ENCODE results near the gene CHRND.
"Not testable (repeated sequence)": the region's sequence is repeated elsewhere in the genome, so short reads cannot be mapped to it uniquely, and the experiment has no call there.

CHRND gene

DNA sequence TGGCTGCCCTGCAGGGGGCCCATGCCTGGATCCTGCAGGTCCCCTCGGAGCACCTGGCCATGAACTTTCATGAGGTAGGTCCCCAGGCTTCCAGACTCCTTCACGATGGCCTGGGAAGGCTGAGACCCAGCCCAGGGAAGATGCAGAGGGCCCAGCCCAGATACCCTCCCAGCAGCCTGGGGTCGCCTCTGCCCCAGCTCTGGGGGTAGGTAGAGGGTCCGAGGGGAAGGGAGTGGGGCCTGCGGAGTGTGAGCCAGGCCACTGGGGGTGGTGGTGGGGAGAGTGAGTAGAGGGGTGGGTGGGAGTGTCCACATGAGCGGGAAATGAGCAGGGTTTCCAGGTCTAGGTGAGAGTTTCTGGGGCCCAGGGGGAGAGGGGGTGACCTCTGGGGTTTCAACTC, 1.2 kb upstream of the CHRND start:
- no peak overlapping the region for H3K27ac ChIP-seq (ENCODE audit: low read length)
- H3K36me3 ChIP-seq (ENCODE audit: insufficient read depth, low read depth, low read length) = no peaks in the 10 kb centered on the region
- no peak overlapping the region for H3K4me3 ChIP-seq (ENCODE audit: low read length)
- H3K4me1 ChIP-seq (ENCODE audit: insufficient read depth, low read length) = no peaks in the 10 kb centered on the region
- H3K27me3 ChIP-seq (ENCODE audit: insufficient read depth, low read length) = peaks cover 69% of the 10 kb centered on the region
- no peak overlapping the region for H3K9ac ChIP-seq (ENCODE audit: low read depth, low read length)
- no peaks in the 10 kb centered on the region for H3K9me3 ChIP-seq (ENCODE audit: insufficient read depth, low read depth, low read length)

DNA sequence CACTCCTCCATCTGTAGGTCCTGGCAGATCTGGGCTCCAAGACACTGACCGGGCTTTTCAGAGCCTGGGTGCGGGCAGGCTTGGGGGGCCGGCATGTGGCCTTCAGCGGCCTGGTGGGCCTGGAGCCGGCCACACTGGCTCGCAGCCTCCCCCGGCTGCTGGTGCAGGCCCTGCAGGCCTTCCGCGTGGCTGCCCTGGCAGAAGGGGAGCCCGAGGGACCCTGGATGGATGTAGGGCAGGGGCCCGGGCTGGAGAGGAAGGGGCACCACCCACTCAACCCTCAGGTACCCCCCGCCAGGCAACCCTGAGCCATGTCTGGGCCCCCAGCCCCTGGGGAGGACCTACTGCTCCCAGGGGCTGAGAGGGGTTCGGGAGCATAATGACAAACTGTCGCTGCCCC, 761 bp upstream of the CHRND start:
- Histone ChIP-seq H3K27me3 (ENCODE audit: insufficient read depth, low read length) (peaks cover 66% of the 10 kb centered on the region), H3K27ac (ENCODE audit: low read length) (no peak overlapping the region), H3K4me3 (ENCODE audit: low read length) (no peak overlapping the region), H3K36me3 (ENCODE audit: insufficient read depth, low read depth, low read length) (no peaks in the 10 kb centered on the region), H3K4me1 (ENCODE audit: insufficient read depth, low read length) (no peaks in the 10 kb centered on the region), H3K9me3 (ENCODE audit: insufficient read depth, low read depth, low read length) (no peaks in the 10 kb centered on the region), H3K9ac (ENCODE audit: low read depth, low read length) (no peak overlapping the region)

DNA sequence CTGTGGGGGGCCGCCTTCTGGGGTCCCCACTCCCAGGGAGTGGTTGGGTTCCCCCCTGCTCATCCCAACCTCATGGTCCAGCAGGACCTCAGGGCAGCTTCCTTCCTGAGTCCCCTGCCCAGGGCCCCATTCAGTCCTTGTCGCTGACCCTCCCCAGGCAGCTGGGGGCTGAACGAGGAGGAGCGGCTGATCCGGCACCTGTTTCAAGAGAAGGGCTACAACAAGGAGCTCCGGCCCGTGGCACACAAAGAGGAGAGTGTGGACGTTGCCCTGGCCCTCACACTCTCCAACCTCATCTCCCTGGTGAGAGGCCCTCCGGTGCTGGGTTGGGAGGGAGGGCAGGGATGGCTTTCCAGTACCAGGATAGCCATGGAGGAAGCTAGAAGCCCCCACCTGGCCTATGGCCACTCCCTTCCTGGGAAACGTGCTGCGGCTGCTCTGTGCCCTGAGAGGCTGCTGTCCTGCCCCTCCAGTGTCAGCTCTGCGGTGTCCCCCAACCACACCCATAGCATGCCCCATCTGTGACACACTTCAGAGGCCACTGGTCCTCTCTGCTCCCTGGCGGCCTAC, 497 bp downstream of the CHRND start:
- Histone ChIP-seq H3K27me3 (ENCODE audit: insufficient read depth, low read length) (peaks cover 54% of the 10 kb centered on the region), H3K36me3 (ENCODE audit: insufficient read depth, low read depth, low read length) (no peaks in the 10 kb centered on the region), H3K4me3 (ENCODE audit: low read length) (no peak overlapping the region), H3K9ac (ENCODE audit: low read depth, low read length) (no peak overlapping the region), H3K27ac (ENCODE audit: low read length) (no peak overlapping the region), H3K4me1 (ENCODE audit: insufficient read depth, low read length) (no peaks in the 10 kb centered on the region), H3K9me3 (ENCODE audit: insufficient read depth, low read depth, low read length) (no peaks in the 10 kb centered on the region)

DNA sequence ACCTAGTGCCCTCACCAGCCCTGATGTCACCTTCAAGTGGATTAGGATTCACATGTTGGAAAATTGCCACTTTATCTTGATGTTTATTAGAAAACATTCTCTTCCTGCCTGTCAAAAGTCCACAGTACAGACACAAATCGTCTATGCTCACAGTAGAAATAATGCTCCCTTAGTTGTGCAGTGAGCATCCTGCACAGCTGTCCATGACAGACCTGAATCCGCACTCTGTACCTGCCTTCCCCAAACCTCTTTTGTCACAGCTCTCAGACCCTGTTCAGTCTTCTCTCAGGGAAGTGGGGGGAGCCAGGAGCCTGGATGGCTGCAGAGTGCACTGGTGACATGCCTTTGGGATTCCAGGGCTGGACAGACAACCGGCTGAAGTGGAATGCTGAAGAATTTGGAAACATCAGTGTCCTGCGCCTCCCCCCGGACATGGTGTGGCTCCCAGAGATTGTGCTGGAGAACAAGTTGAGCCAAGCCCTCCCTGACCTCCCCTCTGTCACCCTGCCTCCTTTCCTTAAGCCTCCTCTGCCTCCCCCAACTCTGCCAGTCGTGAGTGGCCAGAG, 2.0 kb downstream of the CHRND start:
- Histone ChIP-seq H3K27me3 (ENCODE audit: insufficient read depth, low read length) (peaks cover 38% of the 10 kb centered on the region), H3K27ac (ENCODE audit: low read length) (no peak overlapping the region), H3K9me3 (ENCODE audit: insufficient read depth, low read depth, low read length) (no peaks in the 10 kb centered on the region), H3K4me1 (ENCODE audit: insufficient read depth, low read length) (no peaks in the 10 kb centered on the region), H3K36me3 (ENCODE audit: insufficient read depth, low read depth, low read length) (no peaks in the 10 kb centered on the region), H3K9ac (ENCODE audit: low read depth, low read length) (no peak overlapping the region), H3K4me3 (ENCODE audit: low read length) (no peak overlapping the region)

DNA sequence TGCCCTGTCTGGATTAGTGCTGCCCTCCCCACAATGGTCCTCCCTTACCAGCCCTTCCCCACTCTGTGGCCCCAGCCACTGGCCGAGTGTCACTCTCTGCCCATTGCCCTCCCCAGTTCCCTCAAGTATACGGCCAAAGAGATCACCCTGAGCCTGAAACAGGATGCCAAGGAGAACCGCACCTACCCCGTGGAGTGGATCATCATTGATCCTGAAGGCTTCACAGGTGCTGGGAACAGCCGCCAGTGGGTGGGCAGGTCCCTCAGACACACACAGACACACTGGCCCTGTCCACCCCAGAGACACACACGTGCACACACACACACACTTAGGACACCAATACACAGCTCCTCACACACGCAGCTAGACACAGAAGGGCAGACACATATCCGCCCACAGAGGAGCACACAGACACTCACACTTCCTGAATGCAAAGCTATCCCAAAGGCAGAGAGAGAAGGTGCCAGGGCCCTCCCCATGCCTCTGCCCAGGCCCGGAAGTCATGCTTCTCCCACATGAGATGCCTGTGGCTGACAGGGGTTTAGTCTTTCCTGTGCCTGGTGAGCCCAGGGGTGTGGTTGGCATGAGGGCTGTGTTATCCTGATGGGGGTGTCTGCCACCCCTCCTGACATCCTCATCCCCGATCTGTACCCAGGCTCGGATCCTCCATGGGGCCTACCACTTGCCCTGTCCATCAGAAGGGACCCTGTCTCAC, 2.9 kb downstream of the CHRND start:
- Histone ChIP-seq H3K9ac (ENCODE audit: low read depth, low read length) (no peak overlapping the region), H3K9me3 (ENCODE audit: insufficient read depth, low read depth, low read length) (no peaks in the 10 kb centered on the region), H3K4me1 (ENCODE audit: insufficient read depth, low read length) (no peaks in the 10 kb centered on the region), H3K27me3 (ENCODE audit: insufficient read depth, low read length) (peaks cover 29% of the 10 kb centered on the region), H3K36me3 (ENCODE audit: insufficient read depth, low read depth, low read length) (no peaks in the 10 kb centered on the region), H3K4me3 (ENCODE audit: low read length) (no peak overlapping the region), H3K27ac (ENCODE audit: low read length) (no peak overlapping the region)

DNA sequence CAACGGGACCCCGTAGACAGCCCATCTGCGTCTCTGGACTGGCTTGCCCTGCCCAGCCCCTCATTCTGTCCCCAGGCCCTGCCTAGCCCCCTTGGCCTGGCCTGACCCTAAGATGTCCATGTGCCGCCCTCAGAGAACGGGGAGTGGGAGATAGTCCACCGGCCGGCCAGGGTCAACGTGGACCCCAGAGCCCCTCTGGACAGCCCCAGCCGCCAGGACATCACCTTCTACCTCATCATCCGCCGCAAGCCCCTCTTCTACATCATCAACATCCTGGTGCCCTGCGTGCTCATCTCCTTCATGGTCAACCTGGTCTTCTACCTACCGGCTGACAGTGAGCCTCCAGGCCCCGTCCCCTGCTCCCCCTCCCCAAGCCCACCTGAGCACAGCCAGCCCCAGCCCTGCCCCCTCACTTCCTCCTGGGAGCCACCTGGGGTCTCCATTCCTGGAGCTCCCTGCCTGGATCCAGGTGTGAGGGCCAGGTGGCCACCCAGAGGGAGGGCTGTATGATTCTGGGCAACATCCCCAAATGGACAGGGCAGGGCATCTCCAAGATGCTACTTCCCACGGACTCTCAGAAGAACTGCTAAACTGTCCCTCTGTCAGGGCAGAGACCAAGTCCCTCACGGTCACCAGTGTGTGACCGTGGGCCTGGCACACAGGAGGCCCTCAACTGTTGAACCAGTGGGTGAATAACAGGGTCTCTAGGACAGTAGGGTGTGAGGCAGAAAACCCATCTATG, 4.0 kb downstream of the CHRND start:
- no peaks in the 10 kb centered on the region for H3K4me1 ChIP-seq (ENCODE audit: insufficient read depth, low read length)
- H3K4me3 ChIP-seq (ENCODE audit: low read length) = no peak overlapping the region
- H3K9me3 ChIP-seq (ENCODE audit: insufficient read depth, low read depth, low read length) = no peaks in the 10 kb centered on the region
- no peaks in the 10 kb centered on the region for H3K36me3 ChIP-seq (ENCODE audit: insufficient read depth, low read depth, low read length)
- H3K27ac ChIP-seq (ENCODE audit: low read length) = no peak overlapping the region
- peaks cover 19% of the 10 kb centered on the region for H3K27me3 ChIP-seq (ENCODE audit: insufficient read depth, low read length)
- no peak overlapping the region for H3K9ac ChIP-seq (ENCODE audit: low read depth, low read length)

DNA sequence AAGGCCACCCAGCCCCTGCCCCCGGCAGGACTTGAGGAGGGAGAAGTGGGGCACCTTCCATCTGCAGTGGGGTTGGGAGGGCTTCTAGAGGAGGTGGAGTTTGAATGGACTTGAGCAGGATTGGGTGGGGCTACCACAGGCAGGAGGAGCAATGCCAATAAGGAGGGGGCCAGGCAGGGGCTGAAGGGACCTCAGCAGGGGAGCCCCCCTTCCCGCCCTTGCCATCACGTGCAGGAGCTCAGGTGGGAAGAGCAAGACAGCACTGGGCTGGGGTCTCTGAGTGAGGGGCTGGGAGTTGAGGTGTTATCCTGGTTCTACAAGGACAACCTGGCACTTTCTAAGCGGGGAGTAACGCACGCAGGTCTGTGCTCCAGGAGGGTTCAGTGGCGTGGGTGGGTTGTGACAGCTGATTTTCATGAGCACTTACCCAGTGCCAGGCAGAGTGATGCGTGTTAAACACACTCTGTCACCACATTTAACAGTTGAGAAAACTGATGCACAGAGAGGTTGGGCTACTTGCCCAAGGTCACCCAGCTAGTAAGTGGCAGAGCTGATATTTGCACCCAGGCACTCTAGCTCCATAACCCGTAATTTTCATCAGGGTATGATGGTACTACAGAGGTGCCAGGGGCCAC, 4.8 kb downstream of the CHRND start:
- Histone ChIP-seq H3K9me3 (ENCODE audit: insufficient read depth, low read depth, low read length) (no peaks in the 10 kb centered on the region), H3K27me3 (ENCODE audit: insufficient read depth, low read length) (peaks cover 16% of the 10 kb centered on the region; the same call in 1 of the 2 replicates), H3K36me3 (ENCODE audit: insufficient read depth, low read depth, low read length) (no peaks in the 10 kb centered on the region), H3K4me1 (ENCODE audit: insufficient read depth, low read length) (no peaks in the 10 kb centered on the region), H3K9ac (ENCODE audit: low read depth, low read length) (no peak overlapping the region), H3K4me3 (ENCODE audit: low read length) (no peak overlapping the region), H3K27ac (ENCODE audit: low read length) (no peak overlapping the region)

DNA sequence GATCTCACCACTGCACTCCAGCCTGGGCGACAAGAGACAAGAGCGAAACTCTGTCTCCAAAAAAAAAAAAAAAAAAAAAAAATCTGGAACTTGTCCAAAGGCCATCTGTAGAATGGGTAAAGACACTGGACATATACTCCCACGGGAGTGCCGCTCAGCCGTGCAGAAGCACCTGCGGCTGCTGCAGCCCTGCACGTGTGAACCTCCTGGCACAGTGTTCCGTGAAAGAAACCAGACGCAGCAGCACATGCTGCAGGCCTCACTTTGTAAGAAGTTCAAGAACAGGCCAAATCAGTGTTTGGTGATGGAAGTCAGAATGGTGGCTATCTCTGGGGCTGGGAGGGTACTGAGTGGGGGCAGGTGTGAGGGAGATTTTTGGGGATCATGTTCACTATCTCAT, 6.5 kb downstream of the CHRND start:
- Histone ChIP-seq H3K9ac (ENCODE audit: low read depth, low read length) (no peak overlapping the region), H3K27ac (ENCODE audit: low read length) (no peak overlapping the region), H3K4me3 (ENCODE audit: low read length) (no peak overlapping the region), H3K27me3 (ENCODE audit: insufficient read depth, low read length) (peaks cover 16% of the 10 kb centered on the region; the same call in 1 of the 2 replicates), H3K36me3 (ENCODE audit: insufficient read depth, low read depth, low read length) (no peaks in the 10 kb centered on the region), H3K4me1 (ENCODE audit: insufficient read depth, low read length) (no peaks in the 10 kb centered on the region), H3K9me3 (ENCODE audit: insufficient read depth, low read depth, low read length) (no peaks in the 10 kb centered on the region; the same call in 1 of the 2 replicates)

DNA sequence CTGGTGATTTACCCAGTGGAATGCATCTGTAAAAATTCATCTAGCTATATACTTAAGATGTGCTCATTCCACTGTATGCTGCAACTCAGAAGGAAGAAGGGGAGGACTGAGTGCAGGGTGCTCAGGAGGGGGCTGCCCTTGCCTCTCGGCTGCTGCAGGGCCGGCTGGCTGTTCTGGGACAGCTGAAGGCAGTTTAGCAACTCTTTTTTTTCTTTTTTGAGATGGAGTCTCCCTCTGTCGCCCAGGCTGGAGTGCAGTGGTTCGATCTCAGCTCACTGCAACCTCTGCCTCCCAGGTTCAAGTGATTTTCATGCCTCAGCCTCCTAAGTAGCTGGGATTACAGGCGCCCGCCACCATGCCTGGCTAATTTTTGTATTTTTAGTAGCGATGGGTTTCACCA, 6.9 kb downstream of the CHRND start:
- not testable (repeated sequence) for H3K27ac ChIP-seq (ENCODE audit: low read length); H3K9me3 ChIP-seq (ENCODE audit: insufficient read depth, low read depth, low read length); H3K4me1 ChIP-seq (ENCODE audit: insufficient read depth, low read length); H3K36me3 ChIP-seq (ENCODE audit: insufficient read depth, low read depth, low read length); H3K4me3 ChIP-seq (ENCODE audit: low read length); H3K9ac ChIP-seq (ENCODE audit: low read depth, low read length)
- H3K27me3 ChIP-seq (ENCODE audit: insufficient read depth, low read length) = peaks cover 13% of the 10 kb centered on the region; the same call in 1 of the 2 replicates

DNA sequence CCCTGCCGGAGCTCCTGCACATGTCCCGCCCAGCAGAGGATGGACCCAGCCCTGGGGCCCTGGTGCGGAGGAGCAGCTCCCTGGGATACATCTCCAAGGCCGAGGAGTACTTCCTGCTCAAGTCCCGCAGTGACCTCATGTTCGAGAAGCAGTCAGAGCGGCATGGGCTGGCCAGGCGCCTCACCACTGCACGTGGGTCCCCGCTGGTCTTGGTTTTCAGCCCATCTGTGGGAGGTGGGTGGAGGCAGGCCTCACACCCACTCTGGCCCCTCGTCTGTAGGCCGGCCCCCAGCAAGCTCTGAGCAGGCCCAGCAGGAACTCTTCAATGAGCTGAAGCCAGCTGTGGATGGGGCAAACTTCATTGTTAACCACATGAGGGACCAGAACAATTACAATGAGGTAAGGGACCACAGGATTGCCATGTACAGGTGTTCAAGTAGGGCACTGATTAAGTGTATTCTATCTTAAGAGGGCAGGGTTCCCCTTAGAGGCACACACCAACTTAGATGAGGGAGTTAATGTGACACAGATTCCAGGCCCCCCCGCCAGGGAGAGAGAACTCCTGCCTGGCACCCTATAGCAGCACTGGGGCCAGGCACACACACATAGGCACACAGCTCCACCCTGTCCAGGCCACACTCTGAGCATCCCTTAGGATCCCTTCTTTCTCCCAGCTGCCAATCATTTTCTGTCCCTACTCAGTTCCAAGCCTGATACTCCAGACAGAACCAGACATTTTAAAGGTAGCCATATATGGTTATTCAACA, 8.2 kb downstream of the CHRND start:
- Histone ChIP-seq H3K27me3 (ENCODE audit: insufficient read depth, low read length) (no peaks in the 10 kb centered on the region), H3K9me3 (ENCODE audit: insufficient read depth, low read depth, low read length) (no peaks in the 10 kb centered on the region; the same call in 1 of the 2 replicates), H3K27ac (ENCODE audit: low read length) (no peak overlapping the region), H3K9ac (ENCODE audit: low read depth, low read length) (no peak overlapping the region), H3K36me3 (ENCODE audit: insufficient read depth, low read depth, low read length) (no peaks in the 10 kb centered on the region), H3K4me1 (ENCODE audit: insufficient read depth, low read length) (peaks cover 6% of the 10 kb centered on the region; the same call in 1 of the 2 replicates), H3K4me3 (ENCODE audit: low read length) (no peak overlapping the region)

All from iPS-20b (cell line).